ENCODE data around the gene DOCK7.

- TF ChIP-seq CTCF (conservative IDR thresholded peaks at IDR 0.05 in 1 of 2, IDR thresholded peaks at IDR 0.05 in 1 of 2; ENCODE audit: extremely low read depth in 1 of 2, insufficient read depth in 1 of 2, low read depth in 1 of 2, low read length in 2 of 2) (no peak), EZH2 (IDR thresholded peaks at IDR 0.05; ENCODE audit: borderline replicate concordance, low read length) (no peak)
Measured at GRCh38 chr1:62687903-62688686, at the start of gene DOCK7.

Data from mammary epithelial cell (primary cell).